Spinal cord (tissue), 10 donors: ENCODE measurements around the gene GPR179. TPM values are rescaled to one million over a fixed set of nuclear protein-coding genes. Genes with fewer than 3 reads are reported as not detected.

ENCODE experiments used
- DNase-seq, 6 donors: peaks; one replicate each; pipeline versions ENCODE4 v3.0.0 to v3.0.0-alpha.2; 2013 to 2015; ENCODE audit warnings: low spot score in 6 of 6, low read depth in 4 of 6
- H3K27ac ChIP-seq: one replicate; pipeline ENCODE4 v1.5.1; 2013; ENCODE audit warnings: low read depth, low read length, control low read depth
- H3K27me3 ChIP-seq: one replicate; pipeline ENCODE4 v1.6.1; 2013; ENCODE audit warnings: low read length; ENCODE audit not compliant: control insufficient read depth, insufficient read depth
- H3K36me3 ChIP-seq: one replicate; pipeline ENCODE4 v1.6.1; 2013; ENCODE audit warnings: low read length; ENCODE audit not compliant: control insufficient read depth, insufficient read depth
- H3K4me1 ChIP-seq: one replicate; pipeline ENCODE4 v1.6.1; 2013; ENCODE audit warnings: low read length; ENCODE audit not compliant: control insufficient read depth, insufficient read depth
- H3K4me3 ChIP-seq: one replicate; pipeline ENCODE4 v1.5.1; 2013; ENCODE audit warnings: low read depth, low read length, control low read depth
- H3K9me3 ChIP-seq: one replicate; pipeline ENCODE4 v1.6.1; 2013; ENCODE audit warnings: low read length; ENCODE audit not compliant: control insufficient read depth, insufficient read depth
- WGBS: methylation state at CpG from one replicate; pipeline ENCODE4 v1.1.5; 2013; ENCODE audit warnings: missing lambda C conversion rate; ENCODE audit not compliant: insufficient coverage; 5-methylcytosine and 5-hydroxymethylcytosine counted together
- polyA plus RNA-seq, 2 donors: library from polyadenylated mRNA; unstranded; fragments of 120-200 nt; gene quantifications; one replicate each; pipeline ENCODE4 v1.2.1, GENCODE V29; 2013; ENCODE audit not compliant: insufficient read length in 2 of 2
- total RNA-seq, 2 donors: library from RNA; depleted of rRNA in 1 of 2; stranded (reverse); fragments of 120-200 nt in 1 of 2; fragments of >200 nt in 1 of 2; gene quantifications; one replicate each; pipeline versions ENCODE4 v1.2.3 to v1.2.4, GENCODE V29; 2013 to 2014
- donor health status: healthy.

Gene GPR179
- total and polyA plus RNA-seq, 4 donors: 1.3 to 7.6 (median 4.8) TPM

DNA sequence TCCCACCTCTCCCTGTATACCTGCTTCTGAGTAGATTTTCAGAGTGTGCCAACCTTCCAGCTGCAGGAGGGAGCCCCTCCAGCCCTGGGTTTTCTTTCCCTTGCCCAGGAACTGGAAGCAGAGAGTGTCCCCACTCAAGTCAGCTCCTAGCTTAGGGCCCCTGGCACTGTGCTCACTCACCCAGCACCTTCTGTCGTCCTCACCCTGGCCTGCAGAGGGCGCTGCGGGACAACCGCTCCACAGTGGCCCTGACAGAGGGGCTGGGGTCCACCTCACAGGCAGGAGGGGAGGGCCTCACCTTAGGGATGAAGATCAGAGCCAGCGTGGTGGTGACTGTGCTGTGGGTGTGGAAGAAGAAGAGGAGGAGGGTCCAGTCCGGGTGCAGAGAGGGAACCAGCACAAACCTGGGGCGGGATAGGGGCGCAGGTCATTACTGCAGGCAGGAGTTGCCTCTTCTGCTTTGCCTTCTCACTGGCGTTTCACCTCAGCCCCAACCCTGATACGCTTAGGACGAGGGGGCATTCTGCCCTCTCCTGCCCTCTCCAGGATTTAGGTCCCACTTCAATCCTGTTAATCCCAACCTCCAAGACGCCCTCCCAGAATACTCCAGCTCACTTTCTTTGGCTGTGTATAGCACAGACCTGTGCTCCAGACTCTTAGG, 10.0 kb downstream of the GPR179 start:
- WGBS: 47% methylated on average over 12 of the region's 12 CpGs
- Histone ChIP-seq H3K27ac (no peak overlapping the region), H3K36me3 (peaks cover 48% of the 10 kb centered on the region), H3K27me3 (no peaks in the 10 kb centered on the region), H3K9me3 (no peaks in the 10 kb centered on the region), H3K4me3 (no peak overlapping the region), H3K4me1 (peaks cover 37% of the 10 kb centered on the region)
- no peak for DNase-seq

DNA sequence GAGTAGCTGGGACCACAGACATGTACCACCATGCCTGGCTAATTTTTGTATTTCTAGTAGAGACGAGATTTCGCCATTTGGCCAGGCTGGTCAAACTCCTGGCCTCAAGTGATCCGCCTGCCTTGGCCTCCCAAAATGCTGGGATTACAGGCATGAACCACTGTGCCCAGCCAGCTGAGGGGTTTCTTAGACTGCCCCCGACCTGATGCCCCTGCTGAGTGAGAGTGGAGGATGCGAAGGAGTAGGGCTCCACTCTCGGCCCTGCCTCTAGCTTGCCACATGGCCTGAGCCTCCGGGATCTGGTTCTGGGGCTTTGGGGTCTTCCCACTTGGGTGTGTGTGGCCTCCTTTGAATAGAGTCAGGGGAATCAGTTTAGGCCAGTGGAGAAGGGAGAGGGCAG, 11.0 kb downstream of the GPR179 start:
- WGBS: 93% methylated on average over 7 of the region's 7 CpGs
- H3K9me3 ChIP-seq: no peaks in the 10 kb centered on the region
- no peak overlapping the region for H3K27ac ChIP-seq
- DNase-seq: no peak
- H3K36me3 ChIP-seq: peaks cover 48% of the 10 kb centered on the region
- no peak overlapping the region for H3K4me3 ChIP-seq
- peaks cover 29% of the 10 kb centered on the region for H3K4me1 ChIP-seq
- H3K27me3 ChIP-seq: no peaks in the 10 kb centered on the region

DNA sequence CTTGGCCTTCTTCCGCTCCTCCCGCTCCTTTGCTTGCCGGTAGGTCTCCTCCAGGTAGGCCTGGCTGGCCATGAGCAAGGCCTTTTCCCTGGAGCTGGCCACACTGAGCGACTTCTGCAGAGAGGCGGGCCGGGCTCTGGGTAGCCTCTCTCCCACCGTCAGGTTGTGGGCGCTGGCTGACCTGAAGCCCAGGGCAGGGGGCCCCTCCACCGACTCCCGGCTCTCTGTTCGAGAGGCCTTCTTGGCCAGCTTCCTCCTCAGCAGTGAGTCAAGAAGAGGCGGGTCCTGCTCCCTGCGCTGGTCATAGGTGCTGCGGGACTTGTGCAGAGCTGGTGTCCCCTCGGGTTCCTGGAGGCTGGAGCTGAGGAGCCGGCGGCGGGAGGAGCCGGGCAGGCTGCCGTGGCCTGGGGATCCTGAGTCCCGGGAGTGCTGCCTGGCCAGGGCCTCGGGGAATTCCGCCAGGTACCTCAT, 12.8 kb downstream of the GPR179 start:
- Histone ChIP-seq H3K9me3 (no peaks in the 10 kb centered on the region), H3K27me3 (no peaks in the 10 kb centered on the region), H3K4me1 (peaks cover 42% of the 10 kb centered on the region), H3K36me3 (peaks cover 42% of the 10 kb centered on the region), H3K27ac (no peak overlapping the region), H3K4me3 (no peak overlapping the region)
- no peak for DNase-seq
- WGBS: 90% methylated on average over 22 of the region's 23 CpGs

DNA sequence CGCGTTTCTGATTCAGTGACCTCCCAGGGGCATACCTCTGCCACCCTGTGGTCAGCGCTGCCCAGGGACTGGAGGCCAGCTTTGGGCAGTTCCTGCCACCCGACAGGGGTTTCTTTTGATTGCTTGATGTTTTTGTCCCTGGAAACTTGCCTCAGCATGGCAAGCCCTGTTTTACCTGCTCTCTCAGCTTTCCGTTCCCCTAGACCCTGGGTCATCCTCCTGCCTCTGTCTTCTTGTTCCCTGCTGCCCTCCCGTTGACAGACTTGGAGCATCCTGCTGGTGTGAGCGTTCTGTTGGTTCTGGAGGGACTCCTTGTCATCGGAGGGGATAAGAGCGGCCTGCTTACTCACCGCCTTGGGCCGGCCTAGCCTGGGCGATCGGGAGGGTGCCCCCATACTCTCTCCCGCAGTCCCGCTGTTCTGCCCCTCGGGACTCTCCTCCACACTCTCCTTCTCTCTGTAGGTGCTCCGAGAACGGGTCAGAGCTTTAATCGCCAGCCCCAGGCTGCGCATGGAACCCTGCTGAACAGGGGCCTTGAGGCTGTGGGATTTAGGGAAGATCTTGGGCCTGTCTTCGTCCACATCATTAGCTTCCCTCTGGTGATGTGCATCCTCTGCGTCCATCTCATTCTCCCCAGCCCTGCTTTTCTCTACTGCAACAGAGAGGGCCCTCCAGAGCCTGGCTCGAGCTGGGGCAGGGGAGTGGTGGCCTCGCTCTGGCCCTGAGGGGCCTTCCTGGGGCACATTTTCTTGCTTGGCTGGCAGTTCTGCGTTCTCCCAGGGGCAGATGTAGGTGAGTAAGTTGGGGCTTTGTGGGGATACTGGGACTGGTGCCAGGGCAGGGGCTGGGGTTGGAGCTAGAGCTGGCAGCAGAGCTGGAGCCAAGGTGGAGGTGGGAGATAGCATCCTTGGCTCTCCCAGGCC, 13.7 kb downstream of the GPR179 start:
- no peak for DNase-seq
- no peak overlapping the region for H3K27ac ChIP-seq
- 83% methylated on average over 19 of the region's 25 CpGs for WGBS
- peaks cover 48% of the 10 kb centered on the region for H3K4me1 ChIP-seq
- peaks cover 37% of the 10 kb centered on the region for H3K36me3 ChIP-seq
- no peaks in the 10 kb centered on the region for H3K27me3 ChIP-seq
- no peaks in the 10 kb centered on the region for H3K9me3 ChIP-seq
- H3K4me3 ChIP-seq: no peak overlapping the region

- H3K27ac ChIP-seq: no peak overlapping the region
Observed at GRCh38 chr17:38329284-38329683, 14.5 kb downstream of the GPR179 start.

DNA sequence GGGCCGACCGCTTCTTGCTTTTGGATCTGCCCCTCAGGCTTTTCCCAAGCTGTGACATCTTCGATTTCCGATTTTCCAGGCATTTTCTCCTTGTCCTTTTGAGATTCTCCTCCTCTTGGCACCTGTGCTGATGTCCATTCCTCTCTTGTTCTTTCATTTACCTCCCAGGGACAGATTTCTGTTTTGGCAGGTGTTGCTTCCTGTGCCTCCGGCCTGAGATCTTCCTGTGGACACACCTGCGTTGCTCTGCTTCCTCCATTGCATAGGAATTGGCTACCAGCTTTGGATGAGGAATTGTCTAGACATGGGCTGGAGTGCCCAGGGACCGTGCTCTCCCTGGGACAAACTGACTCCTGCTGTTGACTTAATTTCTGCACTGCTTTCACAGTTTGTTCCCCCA, 15.1 kb downstream of the GPR179 start:
- WGBS: 93% methylated on average over 7 of the region's 7 CpGs
- Histone ChIP-seq H3K36me3 (peaks cover 26% of the 10 kb centered on the region), H3K4me1 (peaks cover 58% of the 10 kb centered on the region), H3K9me3 (no peaks in the 10 kb centered on the region), H3K4me3 (no peak overlapping the region), H3K27ac (no peak overlapping the region), H3K27me3 (no peaks in the 10 kb centered on the region)
- DNase-seq: no peak

More at GRCh38 chr17:38329284-38329683, 14.5 kb downstream of the GPR179 start:
- WGBS: 85% methylated on average over 7 of the region's 7 CpGs
- Histone ChIP-seq H3K4me1 (peaks cover 54% of the 10 kb centered on the region), H3K36me3 (peaks cover 29% of the 10 kb centered on the region), H3K4me3 (no peak overlapping the region), H3K27me3 (no peaks in the 10 kb centered on the region), H3K9me3 (no peaks in the 10 kb centered on the region)
- no peak for DNase-seq

- peaks cover 23% of the 10 kb centered on the region for H3K36me3 ChIP-seq
- no peaks in the 10 kb centered on the region for H3K9me3 ChIP-seq
- H3K27ac ChIP-seq: no peak overlapping the region
- WGBS: 75% methylated on average over 1 of the region's 1 CpG
- no peaks in the 10 kb centered on the region for H3K27me3 ChIP-seq
- H3K4me1 ChIP-seq: peaks cover 58% of the 10 kb centered on the region
- DNase-seq: no peak
- no peak overlapping the region for H3K4me3 ChIP-seq
Observed at GRCh38 chr17:38327936-38328335, 15.8 kb downstream of the GPR179 start.

- Histone ChIP-seq H3K4me1 (peaks cover 58% of the 10 kb centered on the region), H3K27me3 (no peaks in the 10 kb centered on the region), H3K9me3 (no peaks in the 10 kb centered on the region), H3K4me3 (no peak overlapping the region), H3K36me3 (peaks cover 21% of the 10 kb centered on the region), H3K27ac (peak overlapping the region; percentile 93)
- DNase-seq: no peak
- 94% methylated on average over 7 of the region's 8 CpGs for WGBS
Observed at GRCh38 chr17:38326996-38327792, 16.6 kb downstream of the GPR179 start.

DNA sequence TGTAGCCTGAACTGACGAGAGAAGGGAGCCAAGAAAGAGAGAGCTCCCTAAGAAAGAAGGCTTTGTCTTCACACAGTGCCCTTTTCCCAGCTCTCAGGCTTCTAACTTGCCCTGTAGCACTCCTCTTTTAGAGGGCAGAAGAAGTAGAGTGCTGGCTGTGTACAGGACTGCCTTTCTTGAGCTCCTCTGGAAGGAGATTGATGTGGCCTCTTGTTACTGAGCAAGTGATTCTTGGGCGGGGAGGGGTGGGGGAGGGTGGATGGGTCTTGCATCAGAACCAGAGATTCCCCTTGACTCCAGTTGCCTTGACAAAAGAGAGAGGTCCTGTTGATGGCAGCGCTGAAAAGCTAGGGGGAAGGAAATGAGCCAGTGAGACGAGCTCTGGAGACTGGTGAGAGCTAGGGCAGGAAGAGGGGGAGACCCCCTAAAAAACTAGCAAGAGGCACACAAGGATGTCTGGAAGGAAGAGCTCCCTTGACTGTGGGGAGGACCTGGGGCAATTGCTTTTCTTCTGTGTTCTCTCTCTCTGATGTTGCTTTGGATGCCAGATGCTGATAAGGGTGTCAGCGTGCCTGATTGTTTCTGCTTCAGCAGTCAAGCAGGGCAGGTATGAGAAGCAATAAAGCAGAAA, 18.4 kb downstream of the GPR179 start:
- Histone ChIP-seq H3K36me3 (peaks cover 19% of the 10 kb centered on the region), H3K4me1 (peaks cover 46% of the 10 kb centered on the region), H3K4me3 (no peak overlapping the region), H3K27ac (peak overlapping the region; percentile 93), H3K27me3 (no peaks in the 10 kb centered on the region), H3K9me3 (no peaks in the 10 kb centered on the region)
- WGBS: 35% methylated on average over 3 of the region's 5 CpGs
- peak in 4 of 6 donors; percentile 35 to 84 (median 62) for DNase-seq
